ENCODE data around the gene C2orf49. TPM values are rescaled to one million over a fixed set of nuclear protein-coding genes. Genes with fewer than 3 reads are reported as not detected.

Gene C2orf49
- total RNA-seq, 1 experiment from 2014 or later = 17.2 TPM

GRCh38 chr2:105290981-105291660 lies 46.2 kb upstream of the C2orf49 start:
- Histone ChIP-seq H2AFZ (ENCODE audit: low read depth, low read length, poor library complexity, severe bottlenecking) (no peak overlapping the region), H3K9me2 (ENCODE audit: insufficient read depth) (no peaks in the 10 kb centered on the region), H3K4me2 (ENCODE audit: low read length) (no peak overlapping the region), H3K4me3 (replicated peaks in 1 of 2; ENCODE audit: low read depth in 1 of 2, low read length in 2 of 2) (no peak overlapping the region), H3K27me3 (ENCODE audit: insufficient read depth, low read length) (no peaks in the 10 kb centered on the region), H3K79me2 (ENCODE audit: insufficient read depth, low read length) (no peaks in the 10 kb centered on the region), H4K20me1 (ENCODE audit: insufficient read depth) (no peaks in the 10 kb centered on the region), H3K9me3 (ENCODE audit: control insufficient read depth in 1 of 2, insufficient read depth in 1 of 2, low read depth in 1 of 2, low read length in 2 of 2) (no peaks in the 10 kb centered on the region), H3K4me1 (ENCODE audit: control insufficient read depth in 1 of 2, insufficient read depth in 2 of 2, low read length in 2 of 2) (no peaks in the 10 kb centered on the region), H3K9ac (ENCODE audit: low read length) (no peak overlapping the region), H3K36me3 (ENCODE audit: control insufficient read depth in 1 of 2, insufficient read depth in 2 of 2, low read length in 2 of 2) (peaks cover 7 to 9% of the 10 kb centered on the region in 2 experiments; a peak in 2 of 4 replicates), H3K27ac (ENCODE audit: low read depth, low read length) (no peak overlapping the region)
- intact Hi-C loops (cut with micrococcal nuclease) = no loop called here
- BruUV-seq (replicated peaks) = no TSS peak
- no peak for DNase-seq (ENCODE audit: low read depth, low spot score)
- ATAC-seq = no peak
- ChIA-PET CTCF (no interaction called here), RAD21 (ENCODE audit: low non-redundant PET in 1 of 2, low total read pairs in 2 of 2, uncharacterized antibody in 2 of 2, unreplicated experiment in 2 of 2) (no interaction called here), POLR2A (no interaction called here)
- TF ChIP-seq ATF3 (IDR thresholded peaks at IDR 0.05) (no peak), TCF7L2 (IDR thresholded peaks at IDR 0.05; ENCODE audit: borderline replicate concordance, extremely low read depth, insufficient read depth, insufficient read length) (no peak), EZH2phosphoT487 (IDR thresholded peaks at IDR 0.05; ENCODE audit: borderline replicate concordance) (no peak), FOSL1 (IDR thresholded peaks at IDR 0.05; ENCODE audit: low read depth) (no peak), RAD21 (IDR thresholded peaks at IDR 0.05; ENCODE audit: low read depth) (no peak), YY1 (IDR thresholded peaks at IDR 0.05; ENCODE audit: extremely low read depth, insufficient replicate concordance, low read depth, low read length) (no peak), ZBTB33 (IDR thresholded peaks at IDR 0.05; ENCODE audit: extremely low read depth, insufficient replicate concordance, low read length) (no peak), ELF1 (IDR thresholded peaks at IDR 0.05; ENCODE audit: borderline replicate concordance, low read depth) (no peak), EZH2 (IDR thresholded peaks at IDR 0.05) (no peak), CTCF (IDR thresholded peaks at IDR 0.05 in 2 of 3, conservative IDR thresholded peaks at IDR 0.05 in 1 of 3; ENCODE audit: borderline replicate concordance in 1 of 3, insufficient read depth in 1 of 3, low read depth in 2 of 3, low read length in 2 of 3) (no peak), ZFX (IDR thresholded peaks at IDR 0.05) (no peak), SP1 (IDR thresholded peaks at IDR 0.05; ENCODE audit: low read depth) (no peak), REST (IDR thresholded peaks at IDR 0.05; ENCODE audit: low read depth) (no peak), SRF (IDR thresholded peaks at IDR 0.05; ENCODE audit: low read depth) (no peak), EGR1 (IDR thresholded peaks at IDR 0.05; ENCODE audit: low read depth) (no peak), POLR2A (IDR thresholded peaks at IDR 0.05; ENCODE audit: borderline replicate concordance, extremely low read depth, insufficient read depth, insufficient read length) (no peak), CEBPB (IDR thresholded peaks at IDR 0.05; ENCODE audit: low read depth) (no peak), CBX3 (IDR thresholded peaks at IDR 0.05; ENCODE audit: low read depth) (no peak)
